ENCODE measurements around the gene DLG1. TPM values are rescaled to one million over a fixed set of nuclear protein-coding genes. Genes with fewer than 3 reads are reported as not detected.

Gene DLG1
- polyA plus RNA-seq, 1 donor from 2014 or later, result 43.9 TPM

- Histone ChIP-seq H4K20me1 (ENCODE audit: insufficient read depth) (no peaks in the 10 kb centered on the region), H2AFZ (ENCODE audit: low read depth, low read length) (no peak overlapping the region), H3K9me3 (ENCODE audit: low read length) (no peaks in the 10 kb centered on the region), H3K36me3 (ENCODE audit: insufficient read depth, low read length) (no peaks in the 10 kb centered on the region), H3K9me2 (ENCODE audit: insufficient read depth, low read length) (no peaks in the 10 kb centered on the region), H3K4me2 (ENCODE audit: low read length) (no peak overlapping the region), H3F3A (ENCODE audit: insufficient read depth, low read length, poor library complexity, severe bottlenecking) (no peaks in the 10 kb centered on the region), H3K27ac (ENCODE audit: low read length) (no peak overlapping the region), H3K9ac (ENCODE audit: low read length) (no peak overlapping the region), H3K4me3 (ENCODE audit: low read length) (no peak overlapping the region), H3K79me2 (replicated peaks; ENCODE audit: insufficient read depth, low read length) (peaks cover 32% of the 10 kb centered on the region), H3K27me3 (ENCODE audit: insufficient read depth, low read depth, low read length) (no peaks in the 10 kb centered on the region)
- TF ChIP-seq EP300 (conservative IDR thresholded peaks at IDR 0.05; ENCODE audit: poor library complexity, severe bottlenecking), result no peak
- no peak for TF ChIP-seq EZH2 (IDR thresholded peaks at IDR 0.05; ENCODE audit: borderline replicate concordance, insufficient read depth, low read length, poor library complexity, severe bottlenecking)
- TF ChIP-seq RAD21 (conservative IDR thresholded peaks at IDR 0.05), result no peak
- TF ChIP-seq, protein P1, sequence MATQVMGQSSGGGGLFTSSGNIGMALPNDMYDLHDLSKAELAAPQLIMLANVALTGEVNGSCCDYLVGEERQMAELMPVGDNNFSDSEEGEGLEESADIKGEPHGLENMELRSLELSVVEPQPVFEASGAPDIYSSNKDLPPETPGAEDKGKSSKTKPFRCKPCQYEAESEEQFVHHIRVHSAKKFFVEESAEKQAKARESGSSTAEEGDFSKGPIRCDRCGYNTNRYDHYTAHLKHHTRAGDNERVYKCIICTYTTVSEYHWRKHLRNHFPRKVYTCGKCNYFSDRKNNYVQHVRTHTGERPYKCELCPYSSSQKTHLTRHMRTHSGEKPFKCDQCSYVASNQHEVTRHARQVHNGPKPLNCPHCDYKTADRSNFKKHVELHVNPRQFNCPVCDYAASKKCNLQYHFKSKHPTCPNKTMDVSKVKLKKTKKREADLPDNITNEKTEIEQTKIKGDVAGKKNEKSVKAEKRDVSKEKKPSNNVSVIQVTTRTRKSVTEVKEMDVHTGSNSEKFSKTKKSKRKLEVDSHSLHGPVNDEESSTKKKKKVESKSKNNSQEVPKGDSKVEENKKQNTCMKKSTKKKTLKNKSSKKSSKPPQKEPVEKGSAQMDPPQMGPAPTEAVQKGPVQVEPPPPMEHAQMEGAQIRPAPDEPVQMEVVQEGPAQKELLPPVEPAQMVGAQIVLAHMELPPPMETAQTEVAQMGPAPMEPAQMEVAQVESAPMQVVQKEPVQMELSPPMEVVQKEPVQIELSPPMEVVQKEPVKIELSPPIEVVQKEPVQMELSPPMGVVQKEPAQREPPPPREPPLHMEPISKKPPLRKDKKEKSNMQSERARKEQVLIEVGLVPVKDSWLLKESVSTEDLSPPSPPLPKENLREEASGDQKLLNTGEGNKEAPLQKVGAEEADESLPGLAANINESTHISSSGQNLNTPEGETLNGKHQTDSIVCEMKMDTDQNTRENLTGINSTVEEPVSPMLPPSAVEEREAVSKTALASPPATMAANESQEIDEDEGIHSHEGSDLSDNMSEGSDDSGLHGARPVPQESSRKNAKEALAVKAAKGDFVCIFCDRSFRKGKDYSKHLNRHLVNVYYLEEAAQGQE (IDR thresholded peaks at IDR 0.05; ENCODE audit: borderline replicate concordance), result no peak
- no peak for TF ChIP-seq POLR2AphosphoS5 (IDR thresholded peaks at IDR 0.05)
- TF ChIP-seq SMC3 (conservative IDR thresholded peaks at IDR 0.05; ENCODE audit: poor library complexity), result no peak
- TF ChIP-seq CTCF (IDR thresholded peaks at IDR 0.05; ENCODE audit: poor library complexity, severe bottlenecking), result no peak
- no peak for TF ChIP-seq MXI1 (conservative IDR thresholded peaks at IDR 0.05; ENCODE audit: poor library complexity, severe bottlenecking)
- TF ChIP-seq TAF1 (IDR thresholded peaks at IDR 0.05; ENCODE audit: low read depth), result no peak
Observed at GRCh38 chr3:197262709-197263108, 35.7 kb downstream of the DLG1 start.

DNA sequence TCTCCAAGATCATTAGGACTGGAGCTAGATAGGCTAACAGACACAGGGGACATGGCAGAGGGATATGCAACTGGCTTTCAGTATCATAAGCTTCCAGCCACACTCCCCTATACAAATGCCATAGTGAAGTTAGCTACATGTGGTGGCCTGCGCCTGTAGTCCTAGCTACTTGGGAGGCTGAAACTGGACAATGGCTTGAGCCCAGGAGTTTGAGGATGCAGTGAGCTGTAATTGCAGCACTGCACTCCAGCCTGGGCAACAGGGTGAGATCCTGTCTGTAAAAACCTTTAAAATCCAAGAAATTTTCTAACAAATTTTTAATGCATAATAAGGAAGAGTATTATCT, 37.3 kb downstream of the DLG1 start:
- no peaks in the 10 kb centered on the region for H4K20me1 ChIP-seq (ENCODE audit: insufficient read depth)
- H3K9ac ChIP-seq (ENCODE audit: low read length), result no peak overlapping the region
- H3K36me3 ChIP-seq (ENCODE audit: insufficient read depth, low read length), result no peaks in the 10 kb centered on the region
- no peaks in the 10 kb centered on the region for H3K9me2 ChIP-seq (ENCODE audit: insufficient read depth, low read length)
- H3K4me2 ChIP-seq (ENCODE audit: low read length), result no peak overlapping the region
- H3K79me2 ChIP-seq (replicated peaks; ENCODE audit: insufficient read depth, low read length), result peaks cover 26% of the 10 kb centered on the region
- no peak overlapping the region for H3K4me3 ChIP-seq (ENCODE audit: low read length)
- no peak overlapping the region for H2AFZ ChIP-seq (ENCODE audit: low read depth, low read length)
- H3K27me3 ChIP-seq (ENCODE audit: insufficient read depth, low read depth, low read length), result no peaks in the 10 kb centered on the region
- H3K9me3 ChIP-seq (ENCODE audit: low read length), result no peaks in the 10 kb centered on the region
- TF ChIP-seq CTCF (IDR thresholded peaks at IDR 0.05; ENCODE audit: poor library complexity, severe bottlenecking) (no peak), EP300 (conservative IDR thresholded peaks at IDR 0.05; ENCODE audit: poor library complexity, severe bottlenecking) (no peak), EZH2 (IDR thresholded peaks at IDR 0.05; ENCODE audit: borderline replicate concordance, insufficient read depth, low read length, poor library complexity, severe bottlenecking) (no peak), POLR2AphosphoS5 (IDR thresholded peaks at IDR 0.05) (no peak), RAD21 (conservative IDR thresholded peaks at IDR 0.05) (no peak), SMC3 (conservative IDR thresholded peaks at IDR 0.05; ENCODE audit: poor library complexity) (no peak), TAF1 (IDR thresholded peaks at IDR 0.05; ENCODE audit: low read depth) (no peak), MXI1 (conservative IDR thresholded peaks at IDR 0.05; ENCODE audit: poor library complexity, severe bottlenecking) (no peak)
- TF ChIP-seq, protein P1 (IDR thresholded peaks at IDR 0.05; ENCODE audit: borderline replicate concordance), result no peak
- no peak overlapping the region for H3K27ac ChIP-seq (ENCODE audit: low read length)
- H3F3A ChIP-seq (ENCODE audit: insufficient read depth, low read length, poor library complexity, severe bottlenecking), result no peaks in the 10 kb centered on the region

All from neural cell (in vitro differentiated cells).